IMR-90 (cell line): ENCODE measurements around the gene SPAG7.

ENCODE experiments used
- CTCF ChIP-seq: conservative IDR thresholded peaks from 2 replicates; pipeline ENCODE4 v1.5.1; 2012; ENCODE audit warnings: mild to moderate bottlenecking, low read depth, low read length, improper control_type of control experiment
- POLR2A ChIP-seq: IDR thresholded peaks from 2 replicates; pipeline ENCODE4 v1.6.1; 2012; ENCODE audit warnings: mild to moderate bottlenecking, low read depth, low read length

- TF ChIP-seq CTCF (no peak), POLR2A (no peak)
Measured at GRCh38 chr17:4931963-4932362, 35.7 kb downstream of the SPAG7 start, which contains the start of gene GP1BA.
